Mesenchymal stem cell (in vitro differentiated cells and primary cell): ENCODE measurements around the gene UGT1A7.

Experiments used
- DNase-seq: peaks from one replicate; pipeline ENCODE4 v3.0.0-alpha.2; 2013
- H2AFZ ChIP-seq: one replicate; pipeline ENCODE4 v1.6.1; 2013; ENCODE audit warnings: low read depth, mild to moderate bottlenecking, control low read depth, inconsistent platforms, low read length, moderate library complexity
- H2AK5ac ChIP-seq: 2 replicates; pipeline ENCODE4 v1.6.1; 2013; ENCODE audit warnings: low read length, moderate library complexity, mild to moderate bottlenecking, inconsistent platforms; ENCODE audit not compliant: severe bottlenecking
- H2BK120ac ChIP-seq: one replicate; pipeline ENCODE4 v1.6.1; 2013; ENCODE audit warnings: low read depth, mild to moderate bottlenecking, inconsistent platforms, low read length, moderate library complexity
- H2BK12ac ChIP-seq, 2 experiments: one replicate each; pipeline ENCODE4 v1.6.1; 2013; ENCODE audit warnings: inconsistent platforms in 2 of 2, low read length in 2 of 2, mild to moderate bottlenecking in 2 of 2, moderate library complexity in 2 of 2, control low read depth in 1 of 2
- H2BK15ac ChIP-seq: one replicate; pipeline ENCODE4 v1.6.1; 2013; ENCODE audit warnings: mild to moderate bottlenecking, low read depth, inconsistent platforms; ENCODE audit not compliant: poor library complexity, severe bottlenecking
- H2BK5ac ChIP-seq: 2 replicates; pipeline ENCODE4 v1.6.1; 2013; ENCODE audit warnings: low read depth, mild to moderate bottlenecking, low read length, control low read depth, inconsistent platforms; ENCODE audit not compliant: poor library complexity, severe bottlenecking
- H3K14ac ChIP-seq, 2 experiments: one replicate each; pipeline ENCODE4 v1.6.1; 2013; ENCODE audit warnings: inconsistent platforms in 2 of 2, low read length in 2 of 2, control low read depth in 1 of 2, mild to moderate bottlenecking in 1 of 2, moderate library complexity in 1 of 2
- H3K18ac ChIP-seq, 2 experiments: one replicate each; pipeline ENCODE4 v1.6.1; 2013; ENCODE audit warnings: inconsistent platforms in 2 of 2, low read length in 2 of 2, control low read depth in 1 of 2, low read depth in 1 of 2, mild to moderate bottlenecking in 1 of 2
- H3K23ac ChIP-seq, 2 experiments: one replicate each; pipeline ENCODE4 v1.6.1; 2013; ENCODE audit warnings: inconsistent platforms in 2 of 2, low read length in 2 of 2, mild to moderate bottlenecking in 2 of 2, moderate library complexity in 2 of 2, control low read depth in 1 of 2
- H3K27ac ChIP-seq: 2 replicates; pipeline ENCODE4 v1.5.1; 2013; ENCODE audit warnings: mild to moderate bottlenecking, moderate library complexity, low read length, control low read depth, inconsistent platforms; ENCODE audit not compliant: poor library complexity, severe bottlenecking
- H3K27me3 ChIP-seq, 2 experiments: 2 replicates each; pipeline versions ENCODE4 v1.6.1 to v1.7.0; 2013; ENCODE audit warnings: low read length in 2 of 2, mild to moderate bottlenecking in 2 of 2, moderate library complexity in 2 of 2, control low read depth in 1 of 2, inconsistent platforms in 1 of 2; ENCODE audit not compliant: control insufficient read depth in 1 of 2, insufficient read depth in 1 of 2
- H3K36me3 ChIP-seq, 2 experiments: 2 replicates each; pipeline versions ENCODE4 v1.6.1 to v1.7.0; 2013; ENCODE audit warnings: low read length in 2 of 2, control low read depth in 1 of 2, inconsistent platforms in 1 of 2, low read depth in 1 of 2, mild to moderate bottlenecking in 1 of 2; ENCODE audit not compliant: insufficient read depth in 2 of 2, control insufficient read depth in 1 of 2
- H3K4ac ChIP-seq, 2 experiments: one replicate each; pipeline ENCODE4 v1.6.1; 2013; ENCODE audit warnings: inconsistent platforms in 2 of 2, low read length in 2 of 2, mild to moderate bottlenecking in 2 of 2, moderate library complexity in 2 of 2, control low read depth in 1 of 2, low read depth in 1 of 2
- H3K4me1 ChIP-seq: 2 replicates; pipeline ENCODE4 v1.6.1; 2013; ENCODE audit warnings: low read depth, low read length, control low read depth; ENCODE audit not compliant: control insufficient read depth, insufficient read depth
- H3K4me2 ChIP-seq: 2 replicates; pipeline ENCODE4 v1.6.1; 2013; ENCODE audit warnings: low read length, mild to moderate bottlenecking, inconsistent platforms; ENCODE audit not compliant: poor library complexity, severe bottlenecking
- H3K4me3 ChIP-seq, 2 experiments: 2 replicates each; pipeline versions ENCODE4 v1.5.1 to v1.7.0; 2013; ENCODE audit warnings: low read length in 2 of 2, mild to moderate bottlenecking in 2 of 2, control low read depth in 1 of 2, low read depth in 1 of 2; ENCODE audit not compliant: insufficient read depth in 1 of 2
- H3K79me1 ChIP-seq: replicated peaks from 2 replicates; pipeline ENCODE4 v1.6.1; 2013; ENCODE audit warnings: mild to moderate bottlenecking, control low read depth, low read length, inconsistent platforms; ENCODE audit not compliant: poor library complexity, severe bottlenecking
- H3K9ac ChIP-seq: 2 replicates; pipeline ENCODE4 v1.7.0; 2013; ENCODE audit warnings: mild to moderate bottlenecking, low read length, moderate library complexity
- H3K9me3 ChIP-seq: 2 replicates; pipeline ENCODE4 v1.7.0; 2013; ENCODE audit warnings: mild to moderate bottlenecking, low read length; ENCODE audit not compliant: control insufficient read depth
- H4K8ac ChIP-seq: one replicate; pipeline ENCODE4 v1.6.1; 2013; ENCODE audit warnings: inconsistent platforms, mild to moderate bottlenecking, low read length, moderate library complexity
- H4K91ac ChIP-seq: one replicate; pipeline ENCODE4 v1.6.1; 2013; ENCODE audit warnings: mild to moderate bottlenecking, low read length, inconsistent platforms
- WGBS: methylation state at CpG from one replicate; pipeline ENCODE4 v1.1.7; 2013; ENCODE audit warnings: mixed read lengths; 5-methylcytosine and 5-hydroxymethylcytosine counted together

Gene UGT1A7

DNA sequence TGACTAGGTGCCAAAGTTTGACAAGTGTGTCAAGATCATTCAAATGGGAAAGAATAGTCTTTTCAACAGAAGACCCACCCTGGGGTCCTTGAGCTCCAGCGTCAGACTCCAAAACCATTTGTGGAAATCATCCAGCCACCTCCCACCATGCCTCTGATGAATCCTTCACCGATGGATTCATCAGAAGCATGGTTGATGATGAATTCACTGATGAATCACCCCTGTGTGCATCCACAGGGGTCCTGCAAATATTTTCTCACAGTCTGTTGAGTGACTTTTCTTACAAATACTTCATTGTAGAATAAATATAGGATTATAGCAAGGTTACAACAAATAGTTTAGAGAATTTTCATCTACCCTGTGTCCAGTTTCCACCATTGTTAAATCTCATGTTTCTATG is 5.7 kb upstream of the UGT1A7 start:
- DNase-seq, result no peak
- H2BK120ac ChIP-seq, result no peak overlapping the region
- H3K36me3 ChIP-seq, result no peaks in the 10 kb centered on the region
- no peak overlapping the region for H3K4ac ChIP-seq
- 69% methylated on average over 2 of the region's 2 CpGs for WGBS
- peaks cover 0 to 3% of the 10 kb centered on the region in 2 experiments for H3K27me3 ChIP-seq
- no peaks in the 10 kb centered on the region for H3K79me1 ChIP-seq
- H3K14ac ChIP-seq, result no peak overlapping the region
- H3K4me3 ChIP-seq, result no peak overlapping the region
- no peak overlapping the region for H2AFZ ChIP-seq
- H3K9ac ChIP-seq, result no peak overlapping the region
- no peaks in the 10 kb centered on the region for H3K4me1 ChIP-seq
- no peak overlapping the region for H4K8ac ChIP-seq
- H3K18ac ChIP-seq, result no peak overlapping the region
- H4K91ac ChIP-seq, result no peak overlapping the region
- H2BK15ac ChIP-seq, result no peak overlapping the region
- H3K27ac ChIP-seq, result no peak overlapping the region
- H2BK12ac ChIP-seq, result no peak overlapping the region
- H2AK5ac ChIP-seq, result no peak overlapping the region
- no peaks in the 10 kb centered on the region for H3K9me3 ChIP-seq
- no peak overlapping the region for H3K4me2 ChIP-seq
- no peak overlapping the region for H2BK5ac ChIP-seq
- no peak overlapping the region for H3K23ac ChIP-seq

GRCh38 chr2:233679196-233679595 is 2.5 kb upstream of the UGT1A7 start:
- no peaks in the 10 kb centered on the region for H3K9me3 ChIP-seq
- H3K36me3 ChIP-seq, result no peaks in the 10 kb centered on the region
- H3K18ac ChIP-seq, result no peak overlapping the region
- no peak overlapping the region for H3K4me2 ChIP-seq
- H2AFZ ChIP-seq, result no peak overlapping the region
- no peak overlapping the region for H4K91ac ChIP-seq
- 76% methylated on average over 4 of the region's 4 CpGs for WGBS
- no peak overlapping the region for H2BK15ac ChIP-seq
- no peak overlapping the region for H2AK5ac ChIP-seq
- H3K79me1 ChIP-seq, result no peaks in the 10 kb centered on the region
- no peak overlapping the region for H2BK5ac ChIP-seq
- DNase-seq, result no peak
- H3K4me1 ChIP-seq, result no peaks in the 10 kb centered on the region
- H3K9ac ChIP-seq, result no peak overlapping the region
- H3K27me3 ChIP-seq, result peaks cover 0 to 3% of the 10 kb centered on the region in 2 experiments
- no peak overlapping the region for H3K4ac ChIP-seq
- no peak overlapping the region for H3K23ac ChIP-seq
- no peak overlapping the region for H3K4me3 ChIP-seq
- no peak overlapping the region for H3K27ac ChIP-seq
- no peak overlapping the region for H4K8ac ChIP-seq
- no peak overlapping the region for H3K14ac ChIP-seq
- H2BK12ac ChIP-seq, result no peak overlapping the region
- H2BK120ac ChIP-seq, result no peak overlapping the region

DNA sequence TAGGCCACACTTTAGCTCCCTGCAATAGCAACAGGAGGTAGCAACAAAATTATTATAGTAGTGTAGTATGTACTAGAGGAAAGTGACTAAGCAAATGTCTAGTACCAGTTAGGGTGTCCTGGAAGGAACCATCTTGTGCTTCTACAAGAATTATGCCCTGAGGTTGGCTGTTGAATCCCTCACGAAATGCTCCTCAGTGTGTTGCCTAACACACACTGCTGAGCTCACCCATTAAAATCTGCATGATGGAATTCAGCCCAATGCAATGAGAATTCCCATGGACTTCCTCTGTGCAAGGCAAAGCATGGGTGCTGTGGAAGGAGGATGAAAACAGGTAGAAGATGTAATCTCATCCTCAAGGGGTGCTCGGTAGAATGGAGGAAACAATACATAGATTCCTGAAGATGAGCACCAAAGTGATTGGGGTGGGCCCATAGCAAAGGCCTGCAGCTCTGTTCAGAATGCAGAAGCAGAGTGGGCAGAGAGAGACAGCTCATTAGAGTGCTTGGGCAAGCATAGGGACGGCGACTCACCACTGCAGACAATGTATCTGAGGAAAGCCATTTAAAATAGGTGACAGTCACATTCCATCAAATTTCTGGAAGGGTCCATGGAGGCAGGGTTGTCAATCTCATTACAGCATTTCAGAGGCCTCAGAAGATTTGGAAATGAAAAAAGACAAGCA is 1.2 kb upstream of the UGT1A7 start:
- no peak overlapping the region for H3K14ac ChIP-seq
- WGBS, result 82% methylated on average over 4 of the region's 4 CpGs

GRCh38 chr2:233684640-233685039 is 2.9 kb downstream of the UGT1A7 start:
- no peak overlapping the region for H3K9ac ChIP-seq
- no peak overlapping the region for H3K14ac ChIP-seq
- no peaks in the 10 kb centered on the region for H3K9me3 ChIP-seq
- H2BK120ac ChIP-seq, result no peak overlapping the region
- H3K4me2 ChIP-seq, result no peak overlapping the region
- no peak overlapping the region for H3K23ac ChIP-seq
- no peak overlapping the region for H2BK12ac ChIP-seq
- no peaks in the 10 kb centered on the region for H3K79me1 ChIP-seq
- H4K8ac ChIP-seq, result no peak overlapping the region
- no peaks in the 10 kb centered on the region for H3K4me1 ChIP-seq
- no peak overlapping the region for H3K27ac ChIP-seq
- no peak overlapping the region for H2AFZ ChIP-seq
- no peak overlapping the region for H3K4me3 ChIP-seq
- no peak overlapping the region for H2AK5ac ChIP-seq
- no peak overlapping the region for H3K18ac ChIP-seq
- H4K91ac ChIP-seq, result no peak overlapping the region
- no peak for DNase-seq
- H2BK5ac ChIP-seq, result no peak overlapping the region
- H2BK15ac ChIP-seq, result no peak overlapping the region
- 67% methylated on average over 1 of the region's 1 CpG for WGBS
- H3K27me3 ChIP-seq, result peaks cover 0 to 5% of the 10 kb centered on the region in 2 experiments
- no peak overlapping the region for H3K4ac ChIP-seq
- no peaks in the 10 kb centered on the region for H3K36me3 ChIP-seq

More for the DNA sequence above, 1.2 kb upstream of the UGT1A7 start:
- Histone ChIP-seq H3K4me1 (no peaks in the 10 kb centered on the region), H2BK15ac (no peak overlapping the region), H4K91ac (no peak overlapping the region), H3K4ac (no peak overlapping the region), H3K9me3 (no peaks in the 10 kb centered on the region), H2AFZ (no peak overlapping the region), H3K4me3 (no peak overlapping the region), H2BK5ac (no peak overlapping the region), H3K4me2 (no peak overlapping the region), H3K9ac (no peak overlapping the region), H4K8ac (no peak overlapping the region), H3K36me3 (no peaks in the 10 kb centered on the region), H3K79me1 (no peaks in the 10 kb centered on the region), H2BK12ac (no peak overlapping the region), H3K27me3 (peaks cover 0 to 3% of the 10 kb centered on the region in 2 experiments), H3K18ac (no peak overlapping the region), H3K23ac (no peak overlapping the region), H3K27ac (no peak overlapping the region), H2BK120ac (no peak overlapping the region), H2AK5ac (no peak overlapping the region)
- DNase-seq, result no peak
